NOMO-1 treated with DMSO at 0.1 percent for 48 hours (cell line): ENCODE results near the gene PSKH1.
A peak's percentile ranks its signal among the peaks of the same experiment; 100 is the strongest.

Source experiments
- DNase-seq: peaks from one replicate; lab custom pipeline; 2025; ENCODE audit not compliant: unreplicated experiment; lab: John Stamatoyannopoulos, UW

Gene PSKH1

GRCh38 chr16:67939507-67940445 is 46.7 kb downstream of the PSKH1 start:
- DNase-seq = no peak

GRCh38 chr16:67940446-67941089 is 47.5 kb downstream of the PSKH1 start:
- DNase-seq = no peak

GRCh38 chr16:67941469-67942199 is 48.6 kb downstream of the PSKH1 start:
- DNase-seq = no peak

GRCh38 chr16:67942200-67942509 is 49.1 kb downstream of the PSKH1 start:
- no peak for DNase-seq

GRCh38 chr16:67942510-67943255 is 49.6 kb downstream of the PSKH1 start:
- DNase-seq = no peak

GRCh38 chr16:67943256-67943618 is 50.2 kb downstream of the PSKH1 start:
- DNase-seq = no peak

- peak; percentile 59 for DNase-seq
Measured at GRCh38 chr16:67943619-67944504, 50.8 kb downstream of the PSKH1 start, which contains the start of gene LCAT. TSS of gene LCAT (minus strand) at chr16:67944120. CDS start at chr16:67944101, 19 bp downstream.

GRCh38 chr16:67944690-67945391 is 51.8 kb downstream of the PSKH1 start:
- DNase-seq = no peak

GRCh38 chr16:67945392-67945933 is 52.4 kb downstream of the PSKH1 start:
- no peak for DNase-seq

GRCh38 chr16:67946128-67946569 is 53.1 kb downstream of the PSKH1 start:
- DNase-seq = no peak

- no peak for DNase-seq
Measured at GRCh38 chr16:67946966-67947558, 54.0 kb downstream of the PSKH1 start.

GRCh38 chr16:67948015-67948414 is 55.0 kb downstream of the PSKH1 start:
- no peak for DNase-seq

GRCh38 chr16:67949645-67950044 is 56.6 kb downstream of the PSKH1 start:
- DNase-seq = no peak

GRCh38 chr16:67950335-67950843 is 57.3 kb downstream of the PSKH1 start:
- DNase-seq = no peak

GRCh38 chr16:67951485-67951884 is 58.4 kb downstream of the PSKH1 start:
- DNase-seq = no peak

- DNase-seq = no peak
Measured at GRCh38 chr16:67953641-67954375, 60.8 kb downstream of the PSKH1 start.

GRCh38 chr16:67954421-67955196 is 61.6 kb downstream of the PSKH1 start:
- no peak for DNase-seq
